CD4-positive, alpha-beta T cell treated with Interleukin-2 at 100 ng/mL for 4 hours (primary cell): Measurements from ENCODE around the gene TMEM30A.

Source experiments
- DNase-seq: peaks from one replicate; pipeline ENCODE4 v3.0.0-alpha.2; 2020; ENCODE audit warnings: low spot score

TMEM30A gene

GRCh38 chr6:75284632-75285282, at the start of gene TMEM30A:
Gene TMEM30A, minus strand, starts transcription at chr6:75284792. Its CDS starts 154 bp downstream, at chr6:75284638.
- peak; percentile 98 for DNase-seq

GRCh38 chr6:75333676-75334200, 49.1 kb upstream of the TMEM30A start:
- no peak for DNase-seq

- DNase-seq = no peak
Observed at GRCh38 chr6:75331151-75331550, 46.6 kb upstream of the TMEM30A start.

GRCh38 chr6:75329703-75330102, 45.1 kb upstream of the TMEM30A start:
- DNase-seq = no peak

GRCh38 chr6:75327807-75328206, 43.2 kb upstream of the TMEM30A start:
- no peak for DNase-seq

GRCh38 chr6:75326557-75327258, 42.1 kb upstream of the TMEM30A start:
- DNase-seq = no peak

- DNase-seq = no peak
Observed at GRCh38 chr6:75318900-75319299, 34.3 kb upstream of the TMEM30A start.

GRCh38 chr6:75317503-75318206, 33.1 kb upstream of the TMEM30A start:
- no peak for DNase-seq

GRCh38 chr6:75315978-75316377, 31.4 kb upstream of the TMEM30A start:
- DNase-seq = no peak

- no peak for DNase-seq
Observed at GRCh38 chr6:75308250-75308988, 23.8 kb upstream of the TMEM30A start.

- DNase-seq = no peak
Observed at GRCh38 chr6:75307364-75308004, 22.9 kb upstream of the TMEM30A start.

- DNase-seq = no peak
Observed at GRCh38 chr6:75306064-75306463, 21.5 kb upstream of the TMEM30A start.

GRCh38 chr6:75305573-75305972, 21.0 kb upstream of the TMEM30A start:
- no peak for DNase-seq

GRCh38 chr6:75302280-75302679, 17.7 kb upstream of the TMEM30A start:
- no peak for DNase-seq

- no peak for DNase-seq
Observed at GRCh38 chr6:75301537-75301936, 16.9 kb upstream of the TMEM30A start.

GRCh38 chr6:75301088-75301487, 16.5 kb upstream of the TMEM30A start:
- DNase-seq = no peak

GRCh38 chr6:75300531-75300855, 15.9 kb upstream of the TMEM30A start:
- no peak for DNase-seq

- no peak for DNase-seq
Observed at GRCh38 chr6:75299801-75300530, 15.4 kb upstream of the TMEM30A start.

GRCh38 chr6:75296811-75297779, 12.5 kb upstream of the TMEM30A start:
- peak; percentile 76 for DNase-seq

GRCh38 chr6:75292555-75292954, 8.0 kb upstream of the TMEM30A start:
- DNase-seq = no peak
